ENCODE measurements around the gene MPND.

Gene MPND

DNA sequence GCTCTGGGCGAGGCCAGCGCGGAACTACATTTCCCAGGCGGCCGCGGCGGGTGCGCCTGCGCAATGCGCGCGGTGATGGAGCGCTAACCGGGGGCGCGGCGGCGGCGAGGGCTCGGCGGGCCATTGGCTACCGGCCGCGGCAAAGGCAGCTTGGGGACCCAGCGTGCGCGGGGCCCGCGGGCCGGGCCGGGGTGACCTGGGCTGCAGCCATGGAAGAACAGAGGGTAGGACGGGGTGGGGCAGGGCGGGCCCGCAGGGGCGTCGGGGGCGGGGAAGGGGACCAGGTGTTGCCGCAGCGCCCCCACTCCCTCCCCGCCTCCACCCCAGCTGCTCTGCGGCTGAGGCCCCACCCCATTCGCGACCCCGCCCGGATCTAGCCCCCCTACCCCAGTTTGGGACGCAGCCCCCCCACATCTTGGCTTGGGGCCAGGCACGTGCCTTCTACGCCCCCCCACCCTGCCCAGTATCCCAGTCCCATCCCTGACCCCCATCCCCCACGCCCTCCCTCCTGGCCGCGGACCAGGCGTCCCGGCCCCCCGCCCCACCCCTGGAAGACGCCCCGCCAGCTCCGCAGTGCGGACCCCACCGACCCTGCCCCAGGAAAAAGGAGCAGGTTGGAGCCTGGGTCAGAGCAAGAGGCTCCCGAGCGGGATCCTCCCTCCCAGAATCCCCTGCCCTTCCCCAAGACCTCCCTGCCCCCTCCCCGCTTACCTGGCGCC lies 38.7 kb upstream of the MPND start, which contains the start of gene FSD1:
Gene FSD1, plus strand, starts transcription at position 61 of the 719 bp plus-strand sequence. Its CDS starts 149 bp downstream, at position 210.
- H3K9me3 ChIP-seq (ENCODE audit: insufficient read depth, low read depth, low read length): no peaks in the 10 kb centered on the region
- H3K36me3 ChIP-seq (ENCODE audit: insufficient read depth, low read depth, low read length): peaks cover 17% of the 10 kb centered on the region
- no peaks in the 10 kb centered on the region for H3K27me3 ChIP-seq (ENCODE audit: insufficient read depth, low read length)
- H3K4me3 ChIP-seq (ENCODE audit: low read length): peak within 1 kb of the TSS; percentile 44
- H3K27ac ChIP-seq (ENCODE audit: low read length): no peak within 1 kb of the TSS
- H3K4me1 ChIP-seq (ENCODE audit: insufficient read depth, low read length): 0 out of 2 replicates have a peak, but pooled peaks cover 2% of the 10 kb centered on the region
- no peak within 1 kb of the TSS for H3K9ac ChIP-seq (ENCODE audit: low read depth, low read length)

DNA sequence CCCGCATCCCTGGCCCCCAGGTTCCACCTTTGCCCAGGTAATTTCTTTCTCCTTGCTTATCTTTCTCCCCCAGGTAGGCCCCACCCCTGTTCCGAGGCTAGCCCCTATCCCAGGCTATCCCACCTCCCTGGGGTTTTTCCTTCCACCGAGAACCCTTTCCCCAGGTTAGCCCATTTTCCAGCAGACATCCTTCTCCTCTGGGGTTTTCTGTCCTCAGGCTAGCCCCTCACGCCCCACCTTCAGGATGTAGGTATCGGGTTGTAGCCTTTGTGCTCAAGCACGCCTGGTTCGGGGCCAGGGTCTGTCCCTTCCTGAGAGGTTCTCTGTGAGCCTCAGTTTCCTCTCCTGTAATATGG lies 38.1 kb upstream of the MPND start:
- Histone ChIP-seq H3K4me3 (ENCODE audit: low read length) (peak overlapping the region; percentile 40; the same call in 1 of the 2 replicates), H3K27ac (ENCODE audit: low read length) (no peak overlapping the region), H3K4me1 (ENCODE audit: insufficient read depth, low read length) (0 out of 2 replicates have a peak, but pooled peaks cover 2% of the 10 kb centered on the region), H3K36me3 (ENCODE audit: insufficient read depth, low read depth, low read length) (peaks cover 20% of the 10 kb centered on the region), H3K9me3 (ENCODE audit: insufficient read depth, low read depth, low read length) (no peaks in the 10 kb centered on the region), H3K9ac (ENCODE audit: low read depth, low read length) (no peak overlapping the region), H3K27me3 (ENCODE audit: insufficient read depth, low read length) (no peaks in the 10 kb centered on the region)

DNA sequence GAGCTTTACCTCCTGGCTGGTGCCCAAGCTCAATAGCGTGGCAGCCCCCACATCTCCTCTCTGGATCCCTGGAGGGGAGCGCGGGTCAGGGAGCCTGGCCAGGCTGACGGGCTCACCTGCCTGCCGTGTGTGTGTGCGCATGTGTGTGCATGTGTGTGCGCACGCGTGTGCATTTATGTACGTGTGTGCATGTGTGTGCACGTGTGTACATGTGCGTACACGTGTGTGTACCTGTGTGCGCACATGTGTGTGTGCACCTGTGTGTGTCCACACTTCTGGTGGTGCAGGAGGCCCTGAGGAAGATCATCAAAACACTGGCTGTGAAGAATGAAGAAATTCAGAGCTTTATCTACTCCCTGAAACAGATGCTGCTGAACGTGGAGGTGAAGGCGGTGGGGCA lies 37.7 kb upstream of the MPND start:
- Histone ChIP-seq H3K27me3 (ENCODE audit: insufficient read depth, low read length) (no peaks in the 10 kb centered on the region), H3K36me3 (ENCODE audit: insufficient read depth, low read depth, low read length) (peaks cover 24% of the 10 kb centered on the region), H3K4me3 (ENCODE audit: low read length) (no peak overlapping the region), H3K4me1 (ENCODE audit: insufficient read depth, low read length) (0 out of 2 replicates have a peak, but pooled peaks cover 2% of the 10 kb centered on the region), H3K9me3 (ENCODE audit: insufficient read depth, low read depth, low read length) (no peaks in the 10 kb centered on the region), H3K27ac (ENCODE audit: low read length) (no peak overlapping the region), H3K9ac (ENCODE audit: low read depth, low read length) (no peak overlapping the region)

DNA sequence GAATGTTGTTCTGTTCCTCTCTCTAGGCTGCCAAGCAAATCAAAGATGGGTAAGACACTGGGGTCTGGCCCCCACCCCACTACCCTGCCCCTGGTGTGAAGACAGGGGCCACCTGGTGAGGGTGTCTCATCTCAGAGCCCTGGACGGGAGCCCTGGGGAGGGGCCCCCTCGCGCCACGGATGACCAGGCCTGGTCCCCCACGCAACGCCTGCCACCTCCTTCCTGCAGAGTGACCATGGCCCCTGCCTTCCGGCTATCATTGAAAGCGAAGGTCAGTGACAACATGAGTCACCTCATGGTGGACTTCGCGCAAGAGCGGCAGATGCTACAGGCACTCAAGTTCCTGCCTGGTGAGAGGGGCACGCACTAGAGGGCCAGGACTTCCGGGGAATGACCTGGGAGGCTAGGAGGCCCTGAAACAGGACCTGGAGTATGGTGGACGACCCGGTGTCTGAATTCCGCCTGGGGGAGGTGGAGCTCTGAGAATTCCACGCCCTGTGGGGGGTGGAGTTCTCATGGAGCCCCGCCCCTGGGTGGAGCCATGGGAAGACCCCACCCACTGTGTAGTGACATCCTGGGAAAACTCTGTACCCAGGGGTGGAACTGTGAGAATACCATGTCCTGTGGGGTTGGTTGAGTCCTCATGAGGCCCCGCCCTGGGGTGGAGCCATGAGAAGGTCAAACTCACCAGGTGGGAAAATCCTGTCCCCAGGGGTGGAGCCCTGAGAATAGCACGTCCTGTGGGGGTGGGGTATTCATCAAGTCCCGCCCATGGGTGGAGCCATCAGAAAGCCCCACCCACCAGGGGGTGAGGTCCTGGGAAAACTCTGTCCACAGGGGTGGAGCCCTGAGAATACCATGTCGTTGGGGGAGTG lies 32.9 kb upstream of the MPND start:
- no peaks in the 10 kb centered on the region for H3K27me3 ChIP-seq (ENCODE audit: insufficient read depth, low read length)
- H3K4me3 ChIP-seq (ENCODE audit: low read length): no peak overlapping the region

DNA sequence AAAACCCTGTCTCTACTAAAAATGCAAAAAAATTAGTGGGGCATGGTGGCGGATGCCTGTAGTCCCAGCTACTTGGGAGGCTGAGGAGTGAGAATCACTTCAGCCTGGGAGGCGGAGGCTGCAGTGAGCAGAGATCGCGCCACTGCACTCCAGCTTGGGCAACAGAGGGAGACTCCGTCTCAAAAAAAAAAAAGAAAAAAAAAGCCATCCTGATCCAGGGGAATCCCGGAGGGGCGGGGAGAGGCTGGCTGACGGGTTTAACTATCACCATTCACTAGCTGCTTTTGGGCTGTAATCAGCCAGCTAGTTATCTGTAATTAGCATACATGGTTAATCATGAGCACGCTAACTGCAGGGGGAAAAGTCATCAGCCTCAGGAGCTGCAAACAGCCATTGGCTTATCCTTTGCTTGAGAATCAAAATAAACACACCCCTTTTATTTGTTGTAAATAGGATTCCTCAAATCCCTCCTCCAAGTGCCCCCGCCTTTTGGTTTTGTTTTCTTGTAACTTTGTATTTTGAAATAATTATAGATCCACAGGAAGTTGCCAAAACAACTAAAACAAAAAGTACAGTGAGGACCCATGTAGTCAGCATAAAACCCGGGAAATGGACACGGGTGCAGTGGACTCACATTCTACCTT lies 29.4 kb upstream of the MPND start:
- Histone ChIP-seq H3K27me3 (ENCODE audit: insufficient read depth, low read length) (no peaks in the 10 kb centered on the region), H3K9me3 (ENCODE audit: insufficient read depth, low read depth, low read length) (0 out of 2 replicates have a peak, but pooled peaks cover 3% of the 10 kb centered on the region), H3K4me1 (ENCODE audit: insufficient read depth, low read length) (no peaks in the 10 kb centered on the region), H3K36me3 (ENCODE audit: insufficient read depth, low read depth, low read length) (peaks cover 49% of the 10 kb centered on the region), H3K9ac (ENCODE audit: low read depth, low read length) (no peak overlapping the region), H3K27ac (ENCODE audit: low read length) (no peak overlapping the region), H3K4me3 (ENCODE audit: low read length) (no peak overlapping the region)

More for the DNA sequence above, 32.9 kb upstream of the MPND start:
- no peak overlapping the region for H3K9ac ChIP-seq (ENCODE audit: low read depth, low read length)
- H3K36me3 ChIP-seq (ENCODE audit: insufficient read depth, low read depth, low read length): peaks cover 43% of the 10 kb centered on the region
- no peaks in the 10 kb centered on the region for H3K4me1 ChIP-seq (ENCODE audit: insufficient read depth, low read length)
- H3K27ac ChIP-seq (ENCODE audit: low read length): no peak overlapping the region
- no peaks in the 10 kb centered on the region for H3K9me3 ChIP-seq (ENCODE audit: insufficient read depth, low read depth, low read length)

DNA sequence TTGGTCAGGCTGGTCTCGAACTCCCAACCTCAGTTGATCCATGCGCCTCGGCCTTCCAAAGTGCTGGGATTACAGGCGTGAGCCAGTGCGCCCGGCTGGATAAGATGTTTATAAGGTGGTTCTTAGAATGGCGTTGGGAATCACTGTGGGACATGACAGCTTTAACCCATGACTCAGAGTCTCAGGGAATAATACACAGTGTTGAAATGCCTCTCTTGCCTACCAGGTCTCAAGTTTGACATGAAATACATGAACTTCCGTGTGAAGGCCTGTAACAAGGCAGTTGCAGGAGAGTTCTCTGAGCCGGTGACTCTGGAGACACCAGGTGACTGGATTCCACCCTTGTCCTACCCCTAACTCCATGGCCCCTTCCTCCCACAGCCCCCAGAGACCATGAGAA lies 26.4 kb upstream of the MPND start:
- H3K27me3 ChIP-seq (ENCODE audit: insufficient read depth, low read length): no peaks in the 10 kb centered on the region
- H3K27ac ChIP-seq (ENCODE audit: low read length): no peak overlapping the region

DNA sequence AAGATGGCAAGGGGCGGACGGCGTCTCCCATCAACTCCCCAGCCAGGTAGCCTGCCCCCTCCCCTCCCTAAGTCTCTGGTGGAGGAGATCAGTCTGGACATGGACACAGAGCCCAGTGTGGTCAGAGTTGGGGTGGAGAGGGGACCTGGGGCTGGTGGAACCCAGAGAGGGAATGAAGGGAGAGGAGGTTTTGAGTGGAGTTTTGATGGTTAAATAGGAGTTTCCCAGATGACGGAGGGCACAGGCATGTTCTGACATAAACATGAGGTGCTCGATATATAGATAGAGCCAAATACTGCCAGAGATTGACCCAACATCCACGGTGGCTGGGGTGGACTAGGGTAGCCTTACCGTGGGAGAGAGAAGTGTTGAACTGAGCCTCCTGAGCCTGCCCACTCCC lies 24.9 kb upstream of the MPND start:
- Histone ChIP-seq H3K27me3 (ENCODE audit: insufficient read depth, low read length) (no peaks in the 10 kb centered on the region), H3K9ac (ENCODE audit: low read depth, low read length) (no peak overlapping the region), H3K36me3 (ENCODE audit: insufficient read depth, low read depth, low read length) (peaks cover 29% of the 10 kb centered on the region; the same call in 1 of the 2 replicates), H3K4me3 (ENCODE audit: low read length) (no peak overlapping the region), H3K27ac (ENCODE audit: low read length) (no peak overlapping the region), H3K9me3 (ENCODE audit: insufficient read depth, low read depth, low read length) (peaks cover 20% of the 10 kb centered on the region), H3K4me1 (ENCODE audit: insufficient read depth, low read length) (no peaks in the 10 kb centered on the region)

More for the DNA sequence above, 26.4 kb upstream of the MPND start:
- H3K9me3 ChIP-seq (ENCODE audit: insufficient read depth, low read depth, low read length): peaks cover 20% of the 10 kb centered on the region
- no peak overlapping the region for H3K4me3 ChIP-seq (ENCODE audit: low read length)
- H3K9ac ChIP-seq (ENCODE audit: low read depth, low read length): no peak overlapping the region
- peaks cover 29% of the 10 kb centered on the region; the same call in 1 of the 2 replicates for H3K36me3 ChIP-seq (ENCODE audit: insufficient read depth, low read depth, low read length)
- H3K4me1 ChIP-seq (ENCODE audit: insufficient read depth, low read length): no peaks in the 10 kb centered on the region

DNA sequence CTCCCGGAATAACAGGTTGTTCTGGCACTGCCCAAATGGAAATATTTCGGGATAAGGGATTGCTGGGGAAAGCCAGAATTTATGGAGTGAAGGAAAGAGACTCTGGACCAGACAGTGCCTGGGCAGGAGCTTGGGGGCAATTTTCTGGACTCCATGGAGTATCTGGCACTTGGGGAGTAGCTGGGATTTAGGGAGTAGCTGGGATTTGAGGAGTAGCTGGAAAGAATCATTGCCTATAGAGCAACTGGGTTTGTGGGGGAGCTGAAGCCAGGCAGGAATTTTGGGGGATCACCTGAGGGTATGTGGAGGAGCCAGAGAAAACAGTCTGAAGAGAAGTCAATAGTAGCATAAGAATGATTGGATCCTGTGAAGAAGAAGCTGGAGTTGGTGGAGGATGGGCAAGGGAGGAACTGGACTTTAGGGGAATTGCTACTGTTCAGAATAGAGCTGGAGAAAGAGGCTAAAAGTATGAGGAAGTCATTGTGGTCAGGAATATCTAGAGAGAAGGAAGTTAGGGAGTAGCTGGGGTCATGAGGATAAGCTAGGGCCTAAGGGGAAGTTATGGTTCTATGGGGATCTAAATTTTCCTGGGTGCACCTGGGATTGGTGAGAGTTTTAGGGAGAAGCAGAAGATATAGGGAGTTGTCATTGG lies 24.2 kb upstream of the MPND start:
- Histone ChIP-seq H3K9ac (ENCODE audit: low read depth, low read length) (no peak overlapping the region), H3K4me1 (ENCODE audit: insufficient read depth, low read length) (no peaks in the 10 kb centered on the region), H3K9me3 (ENCODE audit: insufficient read depth, low read depth, low read length) (peaks cover 20% of the 10 kb centered on the region), H3K27ac (ENCODE audit: low read length) (no peak overlapping the region), H3K27me3 (ENCODE audit: insufficient read depth, low read length) (no peaks in the 10 kb centered on the region), H3K4me3 (ENCODE audit: low read length) (no peak overlapping the region), H3K36me3 (ENCODE audit: insufficient read depth, low read depth, low read length) (peaks cover 26% of the 10 kb centered on the region; the same call in 1 of the 2 replicates)

DNA sequence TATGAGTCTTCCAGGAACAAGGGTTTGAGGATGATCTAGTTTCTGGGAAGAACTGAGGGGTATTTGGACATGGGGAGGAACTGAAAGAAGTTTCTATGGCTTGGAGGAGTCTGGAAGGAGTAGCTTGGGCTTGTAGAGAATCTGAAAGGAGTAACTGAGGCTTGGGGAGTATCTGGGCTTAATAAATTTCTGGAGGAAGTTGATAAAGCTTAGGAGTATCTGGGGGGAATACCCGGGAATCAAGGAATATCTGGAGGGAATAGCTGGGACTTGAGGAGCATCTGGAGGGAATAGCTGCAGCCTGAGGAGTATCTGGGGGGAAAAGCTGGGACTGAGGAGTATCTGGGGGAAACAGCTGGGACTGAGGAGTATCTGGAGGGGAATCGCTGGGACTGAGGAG lies 22.9 kb upstream of the MPND start:
- no peak overlapping the region for H3K9ac ChIP-seq (ENCODE audit: low read depth, low read length)
- no peak overlapping the region for H3K4me3 ChIP-seq (ENCODE audit: low read length)
- no peaks in the 10 kb centered on the region for H3K27me3 ChIP-seq (ENCODE audit: insufficient read depth, low read length)
- H3K4me1 ChIP-seq (ENCODE audit: insufficient read depth, low read length): no peaks in the 10 kb centered on the region
- no peak overlapping the region for H3K27ac ChIP-seq (ENCODE audit: low read length)
- peaks cover 20% of the 10 kb centered on the region for H3K9me3 ChIP-seq (ENCODE audit: insufficient read depth, low read depth, low read length)
- H3K36me3 ChIP-seq (ENCODE audit: insufficient read depth, low read depth, low read length): peaks cover 21% of the 10 kb centered on the region; the same call in 1 of the 2 replicates

DNA sequence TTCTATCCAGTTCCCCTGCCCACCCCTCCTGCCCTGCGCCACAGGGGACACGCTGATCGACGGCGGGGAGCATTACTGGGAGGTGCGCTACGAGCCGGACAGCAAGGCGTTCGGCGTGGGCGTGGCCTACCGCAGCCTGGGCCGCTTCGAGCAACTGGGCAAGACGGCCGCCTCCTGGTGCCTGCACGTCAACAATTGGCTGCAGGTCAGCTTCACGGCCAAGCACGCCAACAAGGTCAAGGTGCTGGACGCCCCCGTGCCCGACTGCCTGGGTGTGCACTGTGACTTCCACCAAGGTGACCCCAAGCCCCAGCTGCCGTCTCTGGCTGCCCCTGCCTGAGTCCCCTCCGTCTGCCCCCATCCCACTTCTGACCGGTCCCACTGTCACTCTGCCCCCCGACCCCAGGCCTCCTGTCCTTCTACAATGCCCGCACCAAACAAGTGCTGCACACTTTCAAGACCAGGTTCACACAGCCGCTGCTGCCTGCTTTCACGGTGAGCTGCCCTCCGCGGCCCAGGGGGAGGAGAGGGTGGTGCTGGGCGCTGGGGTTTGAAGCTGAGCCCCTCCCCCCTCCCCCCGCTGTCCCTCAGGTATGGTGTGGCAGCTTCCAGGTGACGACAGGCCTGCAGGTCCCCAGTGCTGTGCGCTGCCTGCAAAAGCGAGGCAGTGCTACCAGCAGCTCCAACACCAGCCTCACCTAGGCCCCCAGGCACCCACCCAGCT lies 20.3 kb upstream of the MPND start:
- Histone ChIP-seq H3K9ac (ENCODE audit: low read depth, low read length) (no peak overlapping the region), H3K9me3 (ENCODE audit: insufficient read depth, low read depth, low read length) (peaks cover 20% of the 10 kb centered on the region), H3K36me3 (ENCODE audit: insufficient read depth, low read depth, low read length) (peaks cover 11% of the 10 kb centered on the region; the same call in 1 of the 2 replicates), H3K4me1 (ENCODE audit: insufficient read depth, low read length) (0 out of 2 replicates have a peak, but pooled peaks cover 2% of the 10 kb centered on the region), H3K4me3 (ENCODE audit: low read length) (no peak overlapping the region), H3K27ac (ENCODE audit: low read length) (no peak overlapping the region), H3K27me3 (ENCODE audit: insufficient read depth, low read length) (no peaks in the 10 kb centered on the region)

Measured in iPS-20b (cell line).